Activated B cell treated with CpG ODN at 0.5 μM for 24 hours (primary cell): ENCODE data around the gene FOXK1. TPM values are rescaled to one million over a fixed set of nuclear protein-coding genes. Genes with fewer than 3 reads are reported as not detected.

ENCODE experiments used
- ATAC-seq: fragments of 200-7000 bp; cut with Tn5 transposase; one replicate; pipeline ENCODE4 v1.10.0; 2021; ENCODE audit warnings: low read depth, mild to moderate bottlenecking, moderate library complexity
- CTCF ChIA-PET: fragments of 350-600 bp; sonication (Branson Sonifier 250); formaldehyde crosslinking; loops from one replicate; lab custom pipeline; 2021; ENCODE audit warnings: antibody characterized with exemption; lab: Charles Lee
- POLR2A ChIA-PET: fragments of 350-600 bp; sonication (Branson Sonifier 250); formaldehyde crosslinking; loops from one replicate; lab custom pipeline; 2021; ENCODE audit warnings: antibody characterized with exemption; lab: Charles Lee
- DNase-seq: peaks from one replicate; pipeline ENCODE4 v3.0.0; 2022
- H3K27ac Mint-ChIP-seq: one replicate; pipeline ENCODE4 v1.8.0; 2020; ENCODE audit warnings: mixed read lengths
- H3K27me3 Mint-ChIP-seq: one replicate; pipeline ENCODE4 v1.8.0; 2021; ENCODE audit warnings: mixed read lengths
- H3K36me3 Mint-ChIP-seq: one replicate; pipeline ENCODE4 v1.8.0; 2021; ENCODE audit warnings: low read depth, mixed read lengths
- H3K4me1 Mint-ChIP-seq: one replicate; pipeline ENCODE4 v1.8.0; 2021; ENCODE audit warnings: mixed read lengths
- H3K4me3 Mint-ChIP-seq: one replicate; pipeline ENCODE4 v1.8.0; 2020; ENCODE audit warnings: mild to moderate bottlenecking, mixed read lengths
- H3K9me3 Mint-ChIP-seq: one replicate; pipeline ENCODE4 v1.8.0; 2020; ENCODE audit warnings: mixed read lengths
- intact Hi-C: fragments of 100-400 bp; cut with micrococcal nuclease; formaldehyde crosslinking; loops from one replicate; pipeline ENCODE4 v1.15.1; 2024
- total RNA-seq: library from RNA; stranded (reverse); gene quantifications from 2 replicates; pipeline ENCODE4 v1.2.3, GENCODE V29; 2022
- TF ChIP-seq, protein P1 (sequence below): fragments of 200-600 bp; IDR thresholded peaks from one replicate; pipeline ENCODE4 v1.8.0; 2022; ENCODE audit warnings: antibody characterized with exemption, mild to moderate bottlenecking

The FOXK1 gene
- total RNA-seq, 1 donor from 2014 or later = 42.7 TPM

- CTCF ChIA-PET = no interaction called here
- H3K9me3 Mint-ChIP-seq = peaks cover 16% of the 10 kb centered on the region
- no peaks in the 10 kb centered on the region for H3K36me3 Mint-ChIP-seq
- H3K4me3 Mint-ChIP-seq = no peak overlapping the region
- DNase-seq = no peak
- intact Hi-C loops = no loop called here
- ATAC-seq = no peak
- POLR2A ChIA-PET = no interaction called here
- H3K27me3 Mint-ChIP-seq = peaks cover 5% of the 10 kb centered on the region
- H3K4me1 Mint-ChIP-seq = no peaks in the 10 kb centered on the region
- no peak overlapping the region for H3K27ac Mint-ChIP-seq
- TF ChIP-seq, protein P1, sequence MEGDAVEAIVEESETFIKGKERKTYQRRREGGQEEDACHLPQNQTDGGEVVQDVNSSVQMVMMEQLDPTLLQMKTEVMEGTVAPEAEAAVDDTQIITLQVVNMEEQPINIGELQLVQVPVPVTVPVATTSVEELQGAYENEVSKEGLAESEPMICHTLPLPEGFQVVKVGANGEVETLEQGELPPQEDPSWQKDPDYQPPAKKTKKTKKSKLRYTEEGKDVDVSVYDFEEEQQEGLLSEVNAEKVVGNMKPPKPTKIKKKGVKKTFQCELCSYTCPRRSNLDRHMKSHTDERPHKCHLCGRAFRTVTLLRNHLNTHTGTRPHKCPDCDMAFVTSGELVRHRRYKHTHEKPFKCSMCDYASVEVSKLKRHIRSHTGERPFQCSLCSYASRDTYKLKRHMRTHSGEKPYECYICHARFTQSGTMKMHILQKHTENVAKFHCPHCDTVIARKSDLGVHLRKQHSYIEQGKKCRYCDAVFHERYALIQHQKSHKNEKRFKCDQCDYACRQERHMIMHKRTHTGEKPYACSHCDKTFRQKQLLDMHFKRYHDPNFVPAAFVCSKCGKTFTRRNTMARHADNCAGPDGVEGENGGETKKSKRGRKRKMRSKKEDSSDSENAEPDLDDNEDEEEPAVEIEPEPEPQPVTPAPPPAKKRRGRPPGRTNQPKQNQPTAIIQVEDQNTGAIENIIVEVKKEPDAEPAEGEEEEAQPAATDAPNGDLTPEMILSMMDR = no peak
These were observed 24.3 kb upstream of the FOXK1 start for GRCh38 chr7:4657640-4658417.

GRCh38 chr7:4659551-4660286, 22.4 kb upstream of the FOXK1 start:
- CTCF ChIA-PET = no interaction called here
- Mint-ChIP-seq H3K9me3 (peaks cover 16% of the 10 kb centered on the region), H3K27me3 (peaks cover 5% of the 10 kb centered on the region), H3K27ac (no peak overlapping the region), H3K4me1 (no peaks in the 10 kb centered on the region), H3K4me3 (no peak overlapping the region), H3K36me3 (no peaks in the 10 kb centered on the region)
- POLR2A ChIA-PET = no interaction called here
- TF ChIP-seq, protein P1 = no peak
- no peak for ATAC-seq
- intact Hi-C loops = no loop called here
- no peak for DNase-seq

DNA sequence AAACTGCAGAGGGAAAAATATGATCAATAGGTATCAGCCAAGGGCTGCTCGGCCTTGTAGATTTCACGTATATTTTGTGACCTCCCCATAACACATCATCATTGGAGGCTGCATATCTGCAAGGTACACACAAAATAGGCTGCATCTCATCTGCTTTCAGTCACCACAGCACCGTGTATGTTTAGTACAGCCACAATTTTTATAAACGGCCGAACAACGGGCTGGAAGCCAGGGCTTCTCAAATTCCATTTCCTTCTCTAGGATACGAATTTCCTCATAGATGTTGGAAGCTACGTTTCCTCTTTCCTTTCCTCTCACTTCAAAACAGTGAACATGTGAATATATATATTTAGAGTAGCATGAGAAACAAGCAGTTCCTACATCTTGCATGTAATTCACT, 20.2 kb upstream of the FOXK1 start:
- ChIA-PET POLR2A (no interaction called here), CTCF (no interaction called here)
- no peak overlapping the region for H3K4me3 Mint-ChIP-seq
- no peak for ATAC-seq
- intact Hi-C loops = no loop called here
- no peaks in the 10 kb centered on the region for H3K36me3 Mint-ChIP-seq
- peaks cover 14% of the 10 kb centered on the region for H3K9me3 Mint-ChIP-seq
- no peak for DNase-seq
- TF ChIP-seq, protein P1 = no peak
- H3K27ac Mint-ChIP-seq = no peak overlapping the region
- H3K27me3 Mint-ChIP-seq = no peaks in the 10 kb centered on the region
- no peaks in the 10 kb centered on the region for H3K4me1 Mint-ChIP-seq

- intact Hi-C loops = no loop called here
These were observed 18.7 kb upstream of the FOXK1 start for GRCh38 chr7:4663239-4664018.

More at GRCh38 chr7:4663239-4664018, 18.7 kb upstream of the FOXK1 start:
- H3K4me3 Mint-ChIP-seq = no peak overlapping the region
- peaks cover 7% of the 10 kb centered on the region for H3K9me3 Mint-ChIP-seq
- H3K36me3 Mint-ChIP-seq = no peaks in the 10 kb centered on the region
- ChIA-PET CTCF (no interaction called here), POLR2A (no interaction called here)
- no peak overlapping the region for H3K27ac Mint-ChIP-seq
- TF ChIP-seq, protein P1 = no peak
- DNase-seq (no peak), ATAC-seq (no peak)
- no peaks in the 10 kb centered on the region for H3K4me1 Mint-ChIP-seq
- no peaks in the 10 kb centered on the region for H3K27me3 Mint-ChIP-seq
